H1 (cell line): ENCODE data around the gene DEAF1. TPM values are rescaled to one million over a fixed set of nuclear protein-coding genes. Genes with fewer than 3 reads are reported as not detected.
"Not testable (repeated sequence)": the region's sequence is repeated elsewhere in the genome, so short reads cannot be mapped to it uniquely, and the experiment has no call there.

Experiments used
- CTCF ChIA-PET: fragments of 300-600 bp; sonication (Branson Sonifier 250); formaldehyde crosslinking; loops from one replicate; lab custom pipeline; 2021; ENCODE audit not compliant: partially characterized antibody; lab: Charles Lee
- POLR2A ChIA-PET: fragments of 300-600 bp; sonication (Branson Sonifier 250); formaldehyde crosslinking; loops from one replicate; lab custom pipeline; 2021; ENCODE audit warnings: inconsistent platforms; ENCODE audit not compliant: partially characterized antibody; lab: Charles Lee
- DNase-seq, 2 experiments: peaks; one replicate each; pipeline versions ENCODE4 v3.0.0 to v3.0.0-alpha.2; 2010 to 2022; ENCODE audit warnings: low spot score in 2 of 2, low read depth in 1 of 2, mixed read lengths in 1 of 2
- FAIRE-seq: peaks from 2 replicates; lab custom pipeline; 2011; peaks lifted over from hg19 to GRCh38; lab: Jason Lieb, UNC
- H2AFZ ChIP-seq: 2 replicates; pipeline ENCODE4 v1.8.1; 2012; ENCODE audit warnings: low read length, inconsistent platforms
- H2AK5ac ChIP-seq: 2 replicates; pipeline ENCODE4 v1.6.1; 2013; ENCODE audit warnings: low read depth, low read length
- H2BK120ac ChIP-seq: replicated peaks from 2 replicates; pipeline ENCODE3; 2013; ENCODE audit warnings: low read depth, low read length, inconsistent platforms
- H2BK12ac ChIP-seq: 2 replicates; pipeline ENCODE4 v1.6.1; 2013; ENCODE audit warnings: low read depth, low read length
- H2BK15ac ChIP-seq: 2 replicates; pipeline ENCODE4 v1.6.1; 2013; ENCODE audit warnings: low read length
- H2BK20ac ChIP-seq: 2 replicates; pipeline ENCODE4 v1.6.1; 2013; ENCODE audit warnings: low read length
- H2BK5ac ChIP-seq: 2 replicates; pipeline ENCODE4 v1.6.1; 2013; ENCODE audit warnings: low read depth, low read length
- H3K14ac ChIP-seq: 2 replicates; pipeline ENCODE4 v1.6.1; 2013; ENCODE audit warnings: inconsistent platforms; ENCODE audit not compliant: insufficient read length
- H3K18ac ChIP-seq: 2 replicates; pipeline ENCODE4 v1.6.1; 2013; ENCODE audit warnings: low read length; ENCODE audit errors: extremely low read depth
- H3K23ac ChIP-seq: 2 replicates; pipeline ENCODE4 v1.6.1; 2013; ENCODE audit warnings: inconsistent platforms; ENCODE audit not compliant: insufficient read length
- H3K23me2 ChIP-seq: 2 replicates; pipeline ENCODE4 v1.6.1; 2013; ENCODE audit warnings: low read depth, low read length
- H3K27ac ChIP-seq: 2 replicates; pipeline ENCODE4 v1.6.1; 2011; ENCODE audit warnings: low read depth, low read length, inconsistent platforms
- H3K27me3 ChIP-seq, 4 experiments: replicated peaks in 1 of 4; 1 replicate in 1 of 4; 2 replicates in 3 of 4; pipeline versions ENCODE4 v1.6.1 to v1.8.1; 2011 to 2013; ENCODE audit warnings: low read length in 3 of 4, mild to moderate bottlenecking in 3 of 4, inconsistent platforms in 2 of 4, mixed read lengths in 2 of 4, moderate library complexity in 1 of 4; ENCODE audit not compliant: control insufficient read depth in 3 of 4, insufficient read depth in 3 of 4; ENCODE audit errors: extremely low read depth in 1 of 4
- H3K36me3 ChIP-seq, 4 experiments: 2 replicates each; pipeline versions ENCODE4 v1.6.1 to v1.8.1; 2011 to 2013; ENCODE audit warnings: mild to moderate bottlenecking in 4 of 4, low read length in 3 of 4, moderate library complexity in 2 of 4, control low read depth in 1 of 4, inconsistent platforms in 1 of 4; ENCODE audit not compliant: insufficient read depth in 4 of 4, control insufficient read depth in 2 of 4
- H3K4ac ChIP-seq: replicated peaks from 2 replicates; pipeline ENCODE3; 2013; ENCODE audit warnings: low read length, low read depth, mixed read lengths, inconsistent platforms; ENCODE audit not compliant: insufficient read length
- H3K4me1 ChIP-seq, 4 experiments: replicated peaks in 1 of 4; 1 replicate in 1 of 4; 2 replicates in 3 of 4; pipeline versions ENCODE4 v1.6.1 to v1.8.1; 2011 to 2013; ENCODE audit warnings: low read length in 3 of 4, inconsistent platforms in 2 of 4, mixed read lengths in 1 of 4; ENCODE audit not compliant: insufficient read depth in 4 of 4, control insufficient read depth in 3 of 4
- H3K4me2 ChIP-seq, 2 experiments: 2 replicates each; pipeline versions ENCODE4 v1.6.1 to v1.8.1; 2011 to 2013; ENCODE audit warnings: low read depth in 2 of 2, low read length in 2 of 2, control low read depth in 1 of 2, inconsistent platforms in 1 of 2, mild to moderate bottlenecking in 1 of 2; ENCODE audit not compliant: insufficient read depth in 1 of 2
- H3K4me3 ChIP-seq, 4 experiments: fragments of 200-600, 300-600 bp in 1 of 4; sonication (generic), shearing (Covaris generic), sonication (Bioruptor Twin) in 1 of 4; 2 replicates each; pipeline versions ENCODE4 v1.5.1 to v1.8.1; 2011 to 2016; ENCODE audit warnings: low read length in 4 of 4, low read depth in 3 of 4, control low read depth in 2 of 4, inconsistent platforms in 2 of 4, mild to moderate bottlenecking in 2 of 4, mixed read lengths in 1 of 4, moderate library complexity in 1 of 4; ENCODE audit not compliant: insufficient read depth in 2 of 4; ENCODE audit errors: extremely low read depth in 1 of 4
- H3K56ac ChIP-seq: replicated peaks from 2 replicates; pipeline ENCODE3; 2013; ENCODE audit warnings: low read depth, mild to moderate bottlenecking, mixed read lengths, low read length, inconsistent platforms; ENCODE audit not compliant: insufficient read length
- H3K79me1 ChIP-seq: 2 replicates; pipeline ENCODE4 v1.6.1; 2013; ENCODE audit warnings: low read depth, low read length, control low read depth
- H3K79me2 ChIP-seq, 2 experiments: 2 replicates each; pipeline versions ENCODE4 v1.6.1 to v1.8.1; 2012 to 2013; ENCODE audit warnings: low read length in 2 of 2, mild to moderate bottlenecking in 2 of 2, inconsistent platforms in 1 of 2; ENCODE audit not compliant: insufficient read depth in 2 of 2, control insufficient read depth in 1 of 2
- H3K9ac ChIP-seq, 4 experiments: replicated peaks in 1 of 4; 1 replicate in 1 of 4; 2 replicates in 3 of 4; pipeline versions ENCODE4 v1.6.1 to v1.8.1; 2011 to 2013; ENCODE audit warnings: low read depth in 3 of 4, low read length in 3 of 4, control low read depth in 2 of 4, mild to moderate bottlenecking in 2 of 4, moderate library complexity in 2 of 4, inconsistent platforms in 1 of 4; ENCODE audit errors: extremely low read depth in 1 of 4
- H3K9me3 ChIP-seq, 2 experiments: 2 replicates each; pipeline versions ENCODE4 v1.6.1 to v1.8.1; 2012 to 2013; ENCODE audit warnings: mild to moderate bottlenecking in 2 of 2, moderate library complexity in 2 of 2, control low read depth in 1 of 2, inconsistent platforms in 1 of 2, low read depth in 1 of 2, low read length in 1 of 2, mixed read lengths in 1 of 2; ENCODE audit not compliant: insufficient read depth in 2 of 2
- H4K20me1 ChIP-seq, 2 experiments: replicated peaks in 1 of 2; 2 replicates each; pipeline versions ENCODE3 to v1.8.1; 2011 to 2013; ENCODE audit warnings: inconsistent platforms in 2 of 2, low read length in 2 of 2, mild to moderate bottlenecking in 1 of 2; ENCODE audit not compliant: insufficient read depth in 2 of 2, control insufficient read depth in 1 of 2
- H4K5ac ChIP-seq: 2 replicates; pipeline ENCODE4 v1.6.1; 2013; ENCODE audit warnings: low read length, low read depth, mixed read lengths, inconsistent platforms; ENCODE audit not compliant: insufficient read length
- H4K8ac ChIP-seq: 2 replicates; pipeline ENCODE4 v1.8.0; 2013; ENCODE audit warnings: mild to moderate bottlenecking, moderate library complexity, low read length, inconsistent platforms; ENCODE audit not compliant: insufficient read depth; ENCODE audit errors: extremely low read depth
- H4K91ac ChIP-seq: replicated peaks from 2 replicates; pipeline ENCODE3; 2013; ENCODE audit warnings: low read length, mixed read lengths, inconsistent platforms; ENCODE audit not compliant: insufficient read length
- CEBPB ChIP-seq: IDR thresholded peaks from 2 replicates; pipeline ENCODE4 v1.6.1; 2012; ENCODE audit warnings: low read depth, low read length
- POLR2A ChIP-seq, 2 experiments: IDR thresholded peaks; 1 replicate in 1 of 2; 2 replicates in 1 of 2; pipeline ENCODE4 v1.6.1; 2011; ENCODE audit warnings: low read depth in 2 of 2, low read length in 2 of 2, mild to moderate bottlenecking in 2 of 2; ENCODE audit errors: control extremely low read depth in 1 of 2
- RAD21 ChIP-seq, 2 experiments: IDR thresholded peaks in 1 of 2; conservative IDR thresholded peaks in 1 of 2; 2 replicates each; pipeline ENCODE4 v1.6.1; 2011; ENCODE audit warnings: low read depth in 2 of 2, low read length in 2 of 2, improper control_type of control experiment in 1 of 2, inconsistent platforms in 1 of 2, mild to moderate bottlenecking in 1 of 2, moderate library complexity in 1 of 2
- SP1 ChIP-seq: IDR thresholded peaks from 2 replicates; pipeline ENCODE4 v1.6.1; 2011; ENCODE audit warnings: low read depth, low read length
- USF2 ChIP-seq: IDR thresholded peaks from 2 replicates; pipeline ENCODE4 v1.6.1; 2011; ENCODE audit warnings: low read length, improper control_type of control experiment
- WGBS, 2 experiments: shearing (Covaris generic) in 1 of 2; methylation state at CpG; one replicate each; pipeline versions ENCODE4 v1.1.6 to v1.1.7; 2013 to 2015; ENCODE audit warnings: low lambda C conversion rate in 2 of 2, mixed read lengths in 2 of 2, inconsistent platforms in 1 of 2, low coverage in 1 of 2, missing lambda C conversion rate in 1 of 2; ENCODE audit not compliant: insufficient replicate concordance in 2 of 2, insufficient coverage in 1 of 2, insufficient read length in 1 of 2; ENCODE audit errors: extremely low coverage in 1 of 2, missing lambda C conversion rate in 1 of 2; 5-methylcytosine and 5-hydroxymethylcytosine counted together
- polyA plus RNA-seq, 7 experiments: library from polyadenylated mRNA; depleted of rRNA in 3 of 7; stranded (reverse) in 5 of 7; unstranded in 2 of 7; fragments of >200 nt in 5 of 7; fragments of 200-250 nt in 2 of 7; gene quantifications; 1 replicate in 5 of 7; 2 replicates in 1 of 7; 4 replicates in 1 of 7; pipeline versions ENCODE4 v1.2.1 to v1.2.3, GENCODE V29; 2011 to 2013; ENCODE audit warnings: missing spikeins in 2 of 7, mixed read lengths in 2 of 7
- total RNA-seq: library from RNA; stranded (reverse); fragmentation: NEBNext Ultra II Directional; extraction: Animal tissue kit (Norgen Biotek cat#: 25700); gene quantifications from 2 replicates; pipeline ENCODE4 v1.2.1, GENCODE V29; 2021

Gene DEAF1
- total and polyA plus RNA-seq, 2 of the 8 experiments (the other 6 are each of a cell fraction or from before 2014, with no cell fraction given): 47.3 to 58.4 TPM

GRCh38 chr11:653837-654236, 41.2 kb downstream of the DEAF1 start (continued):
- TF ChIP-seq USF2 (no peak), POLR2A (IDR thresholded peaks at IDR 0.05; ENCODE audit: control extremely low read depth in 1 of 2, low read depth in 2 of 2, low read length in 2 of 2) (no peak), SP1 (no peak), RAD21 (IDR thresholded peaks at IDR 0.05 in 1 of 2, conservative IDR thresholded peaks at IDR 0.05 in 1 of 2; ENCODE audit: low read depth in 2 of 2, low read length in 2 of 2) (no peak), CEBPB (no peak)
- TF ChIP-seq, all 59 proteins: peak for 0

DNA sequence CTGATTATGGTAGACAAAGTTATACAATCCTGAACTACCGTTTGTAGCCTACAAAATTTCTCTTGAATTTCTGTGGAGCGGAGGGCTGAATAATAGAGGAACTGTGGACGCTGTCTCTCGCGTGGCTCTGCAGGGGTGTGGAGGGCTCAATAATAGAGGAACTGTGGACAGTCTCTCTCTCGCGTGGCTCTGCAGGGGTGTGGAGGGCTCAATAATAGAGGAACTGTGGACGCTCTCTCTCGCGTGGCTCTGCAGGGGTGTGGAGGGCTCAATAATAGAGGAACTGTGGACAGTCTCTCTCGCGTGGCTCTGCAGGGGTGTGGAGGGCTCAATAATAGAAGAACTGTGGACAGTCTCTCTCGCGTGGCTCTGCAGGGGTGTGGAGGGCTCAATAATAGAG, 41.9 kb downstream of the DEAF1 start:
- not testable (repeated sequence) for H3K14ac ChIP-seq, H4K20me1 ChIP-seq, H3K79me1 ChIP-seq, H3K4me3 ChIP-seq, H3K4me1 ChIP-seq, H2BK12ac ChIP-seq, DNase-seq, H4K91ac ChIP-seq, H3K4ac ChIP-seq, H2BK20ac ChIP-seq, H2BK120ac ChIP-seq, H3K9ac ChIP-seq, H3K27ac ChIP-seq, H2AK5ac ChIP-seq, H4K5ac ChIP-seq, H3K23me2 ChIP-seq, H2BK5ac ChIP-seq, H2BK15ac ChIP-seq, H3K23ac ChIP-seq, H3K56ac ChIP-seq, H2AFZ ChIP-seq, FAIRE-seq, H4K8ac ChIP-seq, H3K18ac ChIP-seq, H3K9me3 ChIP-seq, H3K4me2 ChIP-seq, H3K79me2 ChIP-seq, H3K27me3 ChIP-seq
- WGBS, 2 experiments: 99% methylated on average over 14 of the region's 14 CpGs; no CpG with 5 or more reads in 1 of the 2 experiments
- POLR2A ChIA-PET: interaction anchor here (0.9 kb wide), 1 partner anchor 82 kb away, joined by 4 read pairs; no protein-coding TSS in a partner anchor
- H3K36me3 ChIP-seq: peaks cover 0 to 18% (median 5%) of the 10 kb centered on the region in 4 experiments; a peak in 6 of 8 replicates
- CTCF ChIA-PET: interaction anchor here (0.7 kb wide), 1 partner anchor 53 kb away, joined by 3 read pairs; no protein-coding TSS in a partner anchor
